OCI-LY1 (cell line): ENCODE results near the gene PRKCZ.

Experiments
- H2AFZ ChIP-seq: fragments of 200-600 bp; sonication (generic), shearing (Covaris generic); 2 replicates; pipeline ENCODE4 v1.6.0; 2014; ENCODE audit warnings: antibody characterized with exemption, mild to moderate bottlenecking, low read length
- H3F3A ChIP-seq: fragments of 200-600 bp; sonication (generic), shearing (Covaris generic); 2 replicates; pipeline ENCODE4 v1.6.0; 2014; ENCODE audit warnings: mild to moderate bottlenecking, antibody characterized with exemption, low read length, moderate library complexity; ENCODE audit not compliant: insufficient read depth
- H3K27ac ChIP-seq: fragments of 200-600 bp; sonication (generic); 2 replicates; pipeline ENCODE4 v1.5.1; 2014; ENCODE audit warnings: low read length, mixed run types, mild to moderate bottlenecking, low read depth; ENCODE audit not compliant: poor library complexity, severe bottlenecking
- H3K27me3 ChIP-seq: fragments of 200-600 bp; sonication (generic); 2 replicates; pipeline ENCODE4 v1.6.0; 2014; ENCODE audit warnings: antibody characterized with exemption, mild to moderate bottlenecking, low read length, moderate library complexity; ENCODE audit not compliant: insufficient read depth
- H3K36me3 ChIP-seq: fragments of 200-600 bp; sonication (generic); 2 replicates; pipeline ENCODE4 v1.6.1; 2014; ENCODE audit warnings: mild to moderate bottlenecking, antibody characterized with exemption, low read length, moderate library complexity, mixed read lengths; ENCODE audit not compliant: insufficient read depth
- H3K4me1 ChIP-seq: fragments of 200-600 bp; sonication (generic); 2 replicates; pipeline ENCODE4 v1.5.1; 2014; ENCODE audit warnings: mild to moderate bottlenecking, low read length, moderate library complexity; ENCODE audit not compliant: insufficient read depth, severe bottlenecking
- H3K4me2 ChIP-seq: fragments of 200-600 bp; sonication (generic), shearing (Covaris generic); 2 replicates; pipeline ENCODE4 v1.6.1; 2014; ENCODE audit warnings: low read length
- H3K4me3 ChIP-seq: fragments of 200-600 bp; sonication (generic); 2 replicates; pipeline ENCODE4 v1.5.1; 2014; ENCODE audit warnings: low read length, low read depth, mild to moderate bottlenecking, mixed read lengths; ENCODE audit not compliant: poor library complexity, severe bottlenecking
- H3K79me2 ChIP-seq: fragments of 200-600 bp; shearing (Covaris generic); 2 replicates; pipeline ENCODE4 v1.6.1; 2016; ENCODE audit warnings: mixed run types, low read length, mixed read lengths; ENCODE audit not compliant: insufficient read depth
- H3K9ac ChIP-seq: fragments of 200-600 bp; sonication (generic), shearing (Covaris generic); 2 replicates; pipeline ENCODE4 v1.6.1; 2014; ENCODE audit warnings: mild to moderate bottlenecking, low read length, mixed read lengths
- H3K9me2 ChIP-seq: fragments of 200-600 bp; sonication (generic), shearing (Covaris generic); 2 replicates; pipeline ENCODE4 v1.6.1; 2014; ENCODE audit warnings: low read depth, mild to moderate bottlenecking, low read length, mixed read lengths
- H3K9me3 ChIP-seq: fragments of 200-600 bp; shearing (Covaris generic); 2 replicates; pipeline ENCODE4 v1.6.1; 2014; ENCODE audit warnings: low read length, mixed read lengths
- H4K20me1 ChIP-seq: fragments of 200-600 bp; sonication (generic), shearing (Covaris generic); 2 replicates; pipeline ENCODE4 v1.6.0; 2016; ENCODE audit warnings: mild to moderate bottlenecking, low read length; ENCODE audit not compliant: insufficient read depth
- CTCF ChIP-seq: fragments of 200-600 bp; sonication (generic), shearing (Covaris generic); IDR thresholded peaks from 2 replicates; pipeline ENCODE4 v1.5.1; 2017; ENCODE audit warnings: mild to moderate bottlenecking, antibody characterized with exemption, low read length, moderate library complexity, mixed read lengths
- EZH2 ChIP-seq: fragments of 200-600 bp; sonication (generic), shearing (Covaris generic); IDR thresholded peaks from 2 replicates; pipeline ENCODE4 v1.8.0; 2017; ENCODE audit warnings: borderline replicate concordance, mixed run types, mild to moderate bottlenecking, antibody characterized with exemption, low read length, moderate library complexity, mixed read lengths

The PRKCZ gene

GRCh38 chr1:2205191-2205952, 155.2 kb downstream of the PRKCZ start:
- H2AFZ ChIP-seq, result no peak overlapping the region
- H3K4me2 ChIP-seq, result peak overlapping the region; percentile 51; the same call in 1 of the 2 replicates
- H3K27me3 ChIP-seq, result no peaks in the 10 kb centered on the region
- no peaks in the 10 kb centered on the region for H4K20me1 ChIP-seq
- peak overlapping the region; percentile 40 for H3K4me3 ChIP-seq
- no peaks in the 10 kb centered on the region for H3K9me2 ChIP-seq
- H3K36me3 ChIP-seq, result no peaks in the 10 kb centered on the region
- no peaks in the 10 kb centered on the region for H3F3A ChIP-seq
- H3K9me3 ChIP-seq, result no peaks in the 10 kb centered on the region
- peaks cover 6% of the 10 kb centered on the region for H3K4me1 ChIP-seq
- no peak for TF ChIP-seq EZH2
- TF ChIP-seq CTCF, result no peak
- H3K9ac ChIP-seq, result no peak overlapping the region
- H3K79me2 ChIP-seq, result no peaks in the 10 kb centered on the region
- H3K27ac ChIP-seq, result no peak overlapping the region

- Histone ChIP-seq H3K9me2 (no peaks in the 10 kb centered on the region), H3K4me2 (no peak overlapping the region), H3K9me3 (no peaks in the 10 kb centered on the region), H3K4me3 (no peak overlapping the region), H3F3A (no peaks in the 10 kb centered on the region), H3K27me3 (no peaks in the 10 kb centered on the region), H3K79me2 (no peaks in the 10 kb centered on the region), H4K20me1 (no peaks in the 10 kb centered on the region), H3K27ac (no peak overlapping the region), H2AFZ (no peak overlapping the region), H3K4me1 (peaks cover 6% of the 10 kb centered on the region), H3K36me3 (no peaks in the 10 kb centered on the region), H3K9ac (no peak overlapping the region)
- TF ChIP-seq EZH2 (no peak), CTCF (no peak)
Measured at GRCh38 chr1:2206813-2207487, 156.7 kb downstream of the PRKCZ start.

- Histone ChIP-seq H4K20me1 (no peaks in the 10 kb centered on the region), H3K9me2 (no peaks in the 10 kb centered on the region), H3K36me3 (no peaks in the 10 kb centered on the region), H3K9me3 (no peaks in the 10 kb centered on the region), H3K9ac (no peak overlapping the region), H3K4me1 (peaks cover 6% of the 10 kb centered on the region), H3K27me3 (no peaks in the 10 kb centered on the region; the same call in 1 of the 2 replicates), H3K4me3 (no peak overlapping the region), H3K4me2 (no peak overlapping the region), H2AFZ (no peak overlapping the region), H3K79me2 (no peaks in the 10 kb centered on the region), H3F3A (no peaks in the 10 kb centered on the region), H3K27ac (no peak overlapping the region)
- TF ChIP-seq CTCF (no peak), EZH2 (no peak)
Measured at GRCh38 chr1:2208309-2209239, 158.4 kb downstream of the PRKCZ start.
